Measurements from ENCODE around the gene SORBS2.
"Not testable (repeated sequence)": the region's sequence is repeated elsewhere in the genome, so short reads cannot be mapped to it uniquely, and the experiment has no call there.

Gene SORBS2

GRCh38 chr4:185811509-185812364 is at the start of gene SORBS2:
SORBS2 (minus strand) TSS chr4:185812194; CDS start chr4:185690571, 121,623 bp downstream.
- Mint-ChIP-seq H3K4me1 (ENCODE audit: low read depth) (no peaks in the 10 kb centered on the region), H3K9me3 (ENCODE audit: low read depth) (no peaks in the 10 kb centered on the region), H3K36me3 (no peaks in the 10 kb centered on the region), H3K27ac (no peak within 1 kb of the TSS), H3K27me3 (peaks cover 7% of the 10 kb centered on the region), H3K4me3 (no peak within 1 kb of the TSS)

- Mint-ChIP-seq H3K4me3 (no peak overlapping the region), H3K27ac (no peak overlapping the region), H3K4me1 (ENCODE audit: low read depth) (no peaks in the 10 kb centered on the region), H3K9me3 (ENCODE audit: low read depth) (peaks cover 8% of the 10 kb centered on the region), H3K36me3 (no peaks in the 10 kb centered on the region), H3K27me3 (peaks cover 8% of the 10 kb centered on the region)
Observed at GRCh38 chr4:185859111-185859510, 47.1 kb upstream of the SORBS2 start.

DNA sequence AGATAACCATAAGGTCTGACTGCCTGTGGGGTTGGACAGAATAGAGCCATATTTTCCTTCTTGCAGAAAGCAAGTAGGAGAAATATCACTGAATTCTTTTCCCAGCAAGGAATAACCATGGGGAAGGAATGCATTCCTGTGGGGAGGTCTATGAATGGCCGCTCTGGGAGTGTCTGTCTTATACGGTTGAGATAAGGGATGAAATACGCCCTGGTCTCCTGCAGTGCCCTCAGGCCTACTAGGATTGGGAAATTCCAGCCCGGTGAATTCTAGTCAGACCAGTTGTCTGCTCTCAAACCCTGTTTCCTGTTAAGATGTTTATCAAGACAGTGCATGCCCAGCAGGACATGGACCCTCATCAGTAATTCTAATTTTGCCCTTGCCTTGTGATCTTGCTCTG is 45.6 kb upstream of the SORBS2 start:
- H3K4me1 Mint-ChIP-seq (ENCODE audit: low read depth); H3K9me3 Mint-ChIP-seq (ENCODE audit: low read depth); H3K27me3 Mint-ChIP-seq; H3K4me3 Mint-ChIP-seq; H3K36me3 Mint-ChIP-seq; H3K27ac Mint-ChIP-seq: not testable (repeated sequence)

GRCh38 chr4:185853841-185854240 is 41.8 kb upstream of the SORBS2 start:
- H3K4me1 Mint-ChIP-seq (ENCODE audit: low read depth), result no peaks in the 10 kb centered on the region
- no peaks in the 10 kb centered on the region for H3K27me3 Mint-ChIP-seq
- peaks cover 12% of the 10 kb centered on the region for H3K9me3 Mint-ChIP-seq (ENCODE audit: low read depth)
- no peaks in the 10 kb centered on the region for H3K36me3 Mint-ChIP-seq
- no peak overlapping the region for H3K27ac Mint-ChIP-seq
- no peak overlapping the region for H3K4me3 Mint-ChIP-seq

DNA sequence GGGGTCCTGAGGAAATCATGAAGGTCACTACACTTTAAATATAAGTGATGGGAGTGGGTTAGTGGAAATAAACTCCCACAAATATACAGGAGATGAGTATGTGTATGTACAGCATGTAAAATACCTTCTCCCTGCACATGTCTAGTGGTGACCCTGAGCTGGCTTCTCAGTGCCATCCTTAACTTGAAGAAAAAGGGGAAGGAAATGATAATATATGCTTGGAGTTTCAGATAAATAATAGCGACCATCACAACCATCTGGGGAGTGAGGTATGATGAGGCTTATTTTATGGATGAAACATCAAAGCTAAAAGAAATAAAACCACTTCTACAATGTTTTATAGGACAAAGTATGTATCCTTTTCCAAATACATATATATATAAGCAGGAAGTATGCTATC is 41.0 kb upstream of the SORBS2 start:
- Mint-ChIP-seq H3K27ac (no peak overlapping the region), H3K27me3 (no peaks in the 10 kb centered on the region), H3K4me1 (ENCODE audit: low read depth) (no peaks in the 10 kb centered on the region), H3K4me3 (no peak overlapping the region), H3K36me3 (no peaks in the 10 kb centered on the region), H3K9me3 (ENCODE audit: low read depth) (peaks cover 6% of the 10 kb centered on the region)

GRCh38 chr4:185849664-185850550 is 37.9 kb upstream of the SORBS2 start:
- Mint-ChIP-seq H3K9me3 (ENCODE audit: low read depth) (peaks cover 4% of the 10 kb centered on the region), H3K27ac (no peak overlapping the region), H3K36me3 (no peaks in the 10 kb centered on the region), H3K27me3 (no peaks in the 10 kb centered on the region), H3K4me3 (no peak overlapping the region), H3K4me1 (ENCODE audit: low read depth) (no peaks in the 10 kb centered on the region)

DNA sequence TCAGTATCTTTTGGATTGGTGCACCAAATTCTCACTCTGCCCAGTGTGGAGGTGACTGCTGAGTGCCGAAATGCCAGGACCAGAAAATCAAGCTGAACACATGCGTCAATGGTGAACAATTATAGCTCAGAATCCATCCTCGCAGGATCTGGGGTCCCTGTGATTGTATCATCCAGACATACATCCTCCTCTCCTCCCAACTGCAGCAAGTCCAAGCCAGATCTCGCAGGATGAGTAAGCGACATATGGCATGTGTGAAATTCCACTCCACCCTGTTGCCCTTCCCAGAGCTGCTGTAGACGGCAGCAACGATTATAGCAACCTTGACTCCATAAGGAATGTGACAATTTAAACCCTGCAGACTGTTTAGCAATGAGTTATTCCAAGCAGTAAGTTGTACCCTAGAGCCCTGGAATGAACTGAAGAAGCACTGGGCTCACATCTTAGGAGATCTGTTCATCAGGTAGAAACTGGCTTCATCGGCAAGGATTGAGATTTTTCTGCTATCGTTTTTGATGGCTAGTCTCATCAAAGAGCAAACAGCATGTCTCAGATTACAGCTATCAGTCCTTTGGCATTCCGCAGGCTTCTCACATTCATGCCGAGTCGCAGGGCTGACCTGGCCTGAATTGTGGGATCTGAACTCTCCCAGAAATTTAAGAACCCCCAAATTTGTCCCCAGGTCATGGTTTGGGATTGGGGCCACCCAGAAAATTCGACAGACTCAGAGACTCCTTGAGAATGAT is 35.5 kb upstream of the SORBS2 start:
- Mint-ChIP-seq H3K27ac (no peak overlapping the region), H3K9me3 (ENCODE audit: low read depth) (peaks cover 8% of the 10 kb centered on the region), H3K4me3 (no peak overlapping the region), H3K4me1 (ENCODE audit: low read depth) (no peaks in the 10 kb centered on the region), H3K27me3 (no peaks in the 10 kb centered on the region), H3K36me3 (no peaks in the 10 kb centered on the region)

DNA sequence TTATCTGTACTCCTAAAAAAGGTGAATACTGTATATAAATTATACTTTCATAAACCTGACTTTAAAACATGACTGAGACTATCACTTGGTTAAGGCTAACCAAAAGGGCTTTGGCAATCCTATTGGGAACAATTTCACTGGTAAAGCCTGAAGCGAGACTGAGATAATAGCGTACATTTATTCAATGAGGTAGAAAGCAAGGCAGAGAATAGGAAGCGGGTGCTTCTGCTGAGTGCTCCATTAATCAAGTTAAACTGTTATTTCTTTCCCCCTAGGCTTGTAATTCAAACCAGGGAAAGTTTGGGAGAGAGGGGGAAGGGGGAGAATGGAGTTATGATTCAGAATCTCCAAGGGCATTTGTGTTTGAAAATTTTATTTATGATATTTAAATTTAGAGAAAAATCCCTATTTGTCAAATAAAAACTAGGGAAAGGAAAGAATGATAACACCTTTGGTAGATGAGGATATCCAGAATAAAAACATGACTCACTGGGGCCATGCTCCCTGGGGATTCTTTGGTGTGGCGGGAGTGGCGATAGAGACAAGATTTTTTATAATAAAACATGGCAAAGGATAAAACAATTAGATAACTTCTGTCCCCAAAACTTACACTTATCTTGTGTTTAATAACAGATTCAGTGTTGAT is 34.6 kb upstream of the SORBS2 start:
- Mint-ChIP-seq H3K4me1 (ENCODE audit: low read depth) (no peaks in the 10 kb centered on the region), H3K4me3 (no peak overlapping the region), H3K27ac (no peak overlapping the region), H3K36me3 (no peaks in the 10 kb centered on the region), H3K27me3 (no peaks in the 10 kb centered on the region), H3K9me3 (ENCODE audit: low read depth) (peaks cover 8% of the 10 kb centered on the region)

- H3K36me3 Mint-ChIP-seq, result no peaks in the 10 kb centered on the region
- H3K4me3 Mint-ChIP-seq, result no peak overlapping the region
- H3K4me1 Mint-ChIP-seq (ENCODE audit: low read depth), result no peaks in the 10 kb centered on the region
- H3K27ac Mint-ChIP-seq, result no peak overlapping the region
- no peaks in the 10 kb centered on the region for H3K27me3 Mint-ChIP-seq
- H3K9me3 Mint-ChIP-seq (ENCODE audit: low read depth), result peaks cover 8% of the 10 kb centered on the region
Observed at GRCh38 chr4:185845966-185846365, 34.0 kb upstream of the SORBS2 start.

GRCh38 chr4:185841451-185841850 is 29.5 kb upstream of the SORBS2 start:
- Mint-ChIP-seq H3K9me3 (ENCODE audit: low read depth) (peaks cover 4% of the 10 kb centered on the region), H3K4me1 (ENCODE audit: low read depth) (no peaks in the 10 kb centered on the region), H3K27ac (no peak overlapping the region), H3K27me3 (no peaks in the 10 kb centered on the region), H3K36me3 (no peaks in the 10 kb centered on the region), H3K4me3 (no peak overlapping the region)

DNA sequence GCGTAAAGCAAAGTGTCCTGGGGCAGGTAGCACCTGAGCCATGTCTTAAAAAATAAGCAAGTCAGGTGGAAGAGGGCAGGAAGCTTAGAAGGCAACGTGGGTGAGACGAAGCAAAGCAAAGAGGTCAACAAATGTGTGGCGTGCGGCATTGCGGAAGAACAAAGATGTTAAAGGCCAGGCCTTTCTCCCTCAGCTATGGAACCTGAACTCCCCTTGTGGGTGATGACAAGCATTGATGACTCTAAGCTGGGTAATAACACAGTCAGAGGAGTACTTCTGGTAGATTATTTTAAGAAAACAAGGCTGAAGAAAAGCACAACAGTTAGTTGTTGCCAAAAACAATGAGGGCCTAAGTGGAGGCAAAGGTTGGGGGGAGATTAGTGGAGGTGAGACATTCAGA is 29.0 kb upstream of the SORBS2 start:
- H3K27me3 Mint-ChIP-seq, result no peaks in the 10 kb centered on the region
- H3K9me3 Mint-ChIP-seq (ENCODE audit: low read depth), result peaks cover 4% of the 10 kb centered on the region
- H3K4me3 Mint-ChIP-seq, result no peak overlapping the region
- no peaks in the 10 kb centered on the region for H3K36me3 Mint-ChIP-seq
- H3K27ac Mint-ChIP-seq, result no peak overlapping the region
- H3K4me1 Mint-ChIP-seq (ENCODE audit: low read depth), result no peaks in the 10 kb centered on the region

- Mint-ChIP-seq H3K36me3 (no peaks in the 10 kb centered on the region), H3K9me3 (ENCODE audit: low read depth) (peaks cover 4% of the 10 kb centered on the region), H3K4me3 (no peak overlapping the region), H3K27me3 (no peaks in the 10 kb centered on the region), H3K4me1 (ENCODE audit: low read depth) (no peaks in the 10 kb centered on the region), H3K27ac (no peak overlapping the region)
Observed at GRCh38 chr4:185840201-185840600, 28.2 kb upstream of the SORBS2 start.

- no peak overlapping the region for H3K27ac Mint-ChIP-seq
- H3K9me3 Mint-ChIP-seq (ENCODE audit: low read depth), result peaks cover 4% of the 10 kb centered on the region
- H3K4me3 Mint-ChIP-seq, result no peak overlapping the region
- H3K36me3 Mint-ChIP-seq, result no peaks in the 10 kb centered on the region
- H3K27me3 Mint-ChIP-seq, result no peaks in the 10 kb centered on the region
- no peaks in the 10 kb centered on the region for H3K4me1 Mint-ChIP-seq (ENCODE audit: low read depth)
Observed at GRCh38 chr4:185839770-185840169, 27.8 kb upstream of the SORBS2 start.

DNA sequence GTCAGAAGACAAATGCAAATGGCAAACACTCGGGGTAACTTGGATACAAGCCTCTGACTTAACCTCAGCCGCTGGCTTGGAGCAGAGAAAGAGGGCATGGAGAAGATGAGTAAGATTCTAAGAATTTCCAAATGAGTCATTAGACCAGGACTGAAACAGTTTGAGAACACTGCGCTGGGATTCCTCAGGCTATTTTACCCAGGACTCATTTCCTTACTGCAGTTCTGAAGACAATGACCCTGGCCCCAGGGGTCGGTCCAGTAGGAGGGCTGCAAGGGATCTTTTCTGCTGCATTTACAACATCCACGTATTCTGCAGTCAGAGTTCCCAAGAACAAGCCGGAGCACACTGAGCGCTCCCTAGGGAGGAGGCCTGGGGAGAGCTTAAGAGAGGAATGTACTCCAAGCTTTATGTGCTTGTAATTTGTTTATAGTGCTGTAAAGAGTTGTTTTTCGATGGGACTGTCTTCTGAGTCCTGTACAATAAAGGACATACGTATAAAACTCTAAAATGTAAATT is 27.3 kb upstream of the SORBS2 start:
- Mint-ChIP-seq H3K9me3 (ENCODE audit: low read depth) (no peaks in the 10 kb centered on the region), H3K4me3 (no peak overlapping the region)

More for the DNA sequence above, 27.3 kb upstream of the SORBS2 start:
- Mint-ChIP-seq H3K4me1 (ENCODE audit: low read depth) (no peaks in the 10 kb centered on the region), H3K36me3 (no peaks in the 10 kb centered on the region), H3K27ac (no peak overlapping the region), H3K27me3 (no peaks in the 10 kb centered on the region)

All from activated naive CD8-positive, alpha-beta T cell (primary cell).